ENCODE data around the gene TENM4. TPM values are rescaled to one million over a fixed set of nuclear protein-coding genes. Genes with fewer than 3 reads are reported as not detected.

The TENM4 gene
- polyA plus RNA-seq, 1 donor from 2014 or later, result 16.8 TPM

DNA sequence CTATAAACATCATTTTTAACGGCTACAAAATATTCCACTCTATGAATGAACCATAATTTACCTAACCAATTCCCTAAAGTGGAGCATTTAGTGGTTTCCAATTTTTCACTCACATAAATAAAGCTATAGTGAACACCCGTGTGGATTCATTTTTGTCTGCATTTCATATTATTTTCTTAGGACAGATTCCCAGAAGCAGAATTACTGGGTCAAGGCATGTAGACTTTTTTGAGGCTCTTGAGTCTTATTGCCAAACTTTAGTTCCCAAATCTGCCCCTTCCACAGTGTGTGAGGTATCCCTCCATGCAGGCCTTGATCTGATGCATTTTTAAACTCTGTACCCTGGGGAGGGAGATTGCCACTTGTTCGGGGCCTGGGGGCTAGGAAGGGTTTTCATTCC lies 198.2 kb downstream of the TENM4 start:
- Histone ChIP-seq H3K27me3 (ENCODE audit: insufficient read depth, low read depth, low read length) (no peaks in the 10 kb centered on the region), H3K27ac (ENCODE audit: low read length) (no peak overlapping the region), H3K9me3 (ENCODE audit: low read length) (no peaks in the 10 kb centered on the region), H4K20me1 (ENCODE audit: insufficient read depth) (no peaks in the 10 kb centered on the region), H3K4me2 (ENCODE audit: low read length) (no peak overlapping the region), H3K4me3 (ENCODE audit: low read length) (no peak overlapping the region), H3K9me2 (ENCODE audit: insufficient read depth, low read length) (no peaks in the 10 kb centered on the region), H3K36me3 (ENCODE audit: insufficient read depth, low read length) (no peaks in the 10 kb centered on the region), H3F3A (ENCODE audit: insufficient read depth, low read length, poor library complexity, severe bottlenecking) (no peaks in the 10 kb centered on the region), H3K79me2 (replicated peaks; ENCODE audit: insufficient read depth, low read length) (no peaks in the 10 kb centered on the region), H3K9ac (ENCODE audit: low read length) (no peak overlapping the region), H2AFZ (ENCODE audit: low read depth, low read length) (no peak overlapping the region)
- TF ChIP-seq, protein P1, sequence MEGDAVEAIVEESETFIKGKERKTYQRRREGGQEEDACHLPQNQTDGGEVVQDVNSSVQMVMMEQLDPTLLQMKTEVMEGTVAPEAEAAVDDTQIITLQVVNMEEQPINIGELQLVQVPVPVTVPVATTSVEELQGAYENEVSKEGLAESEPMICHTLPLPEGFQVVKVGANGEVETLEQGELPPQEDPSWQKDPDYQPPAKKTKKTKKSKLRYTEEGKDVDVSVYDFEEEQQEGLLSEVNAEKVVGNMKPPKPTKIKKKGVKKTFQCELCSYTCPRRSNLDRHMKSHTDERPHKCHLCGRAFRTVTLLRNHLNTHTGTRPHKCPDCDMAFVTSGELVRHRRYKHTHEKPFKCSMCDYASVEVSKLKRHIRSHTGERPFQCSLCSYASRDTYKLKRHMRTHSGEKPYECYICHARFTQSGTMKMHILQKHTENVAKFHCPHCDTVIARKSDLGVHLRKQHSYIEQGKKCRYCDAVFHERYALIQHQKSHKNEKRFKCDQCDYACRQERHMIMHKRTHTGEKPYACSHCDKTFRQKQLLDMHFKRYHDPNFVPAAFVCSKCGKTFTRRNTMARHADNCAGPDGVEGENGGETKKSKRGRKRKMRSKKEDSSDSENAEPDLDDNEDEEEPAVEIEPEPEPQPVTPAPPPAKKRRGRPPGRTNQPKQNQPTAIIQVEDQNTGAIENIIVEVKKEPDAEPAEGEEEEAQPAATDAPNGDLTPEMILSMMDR (IDR thresholded peaks at IDR 0.05; ENCODE audit: poor library complexity, severe bottlenecking), result no peak
- TF ChIP-seq EP300 (conservative IDR thresholded peaks at IDR 0.05; ENCODE audit: poor library complexity, severe bottlenecking), result no peak
- TF ChIP-seq RAD21 (conservative IDR thresholded peaks at IDR 0.05), result no peak
- TF ChIP-seq, protein P2, sequence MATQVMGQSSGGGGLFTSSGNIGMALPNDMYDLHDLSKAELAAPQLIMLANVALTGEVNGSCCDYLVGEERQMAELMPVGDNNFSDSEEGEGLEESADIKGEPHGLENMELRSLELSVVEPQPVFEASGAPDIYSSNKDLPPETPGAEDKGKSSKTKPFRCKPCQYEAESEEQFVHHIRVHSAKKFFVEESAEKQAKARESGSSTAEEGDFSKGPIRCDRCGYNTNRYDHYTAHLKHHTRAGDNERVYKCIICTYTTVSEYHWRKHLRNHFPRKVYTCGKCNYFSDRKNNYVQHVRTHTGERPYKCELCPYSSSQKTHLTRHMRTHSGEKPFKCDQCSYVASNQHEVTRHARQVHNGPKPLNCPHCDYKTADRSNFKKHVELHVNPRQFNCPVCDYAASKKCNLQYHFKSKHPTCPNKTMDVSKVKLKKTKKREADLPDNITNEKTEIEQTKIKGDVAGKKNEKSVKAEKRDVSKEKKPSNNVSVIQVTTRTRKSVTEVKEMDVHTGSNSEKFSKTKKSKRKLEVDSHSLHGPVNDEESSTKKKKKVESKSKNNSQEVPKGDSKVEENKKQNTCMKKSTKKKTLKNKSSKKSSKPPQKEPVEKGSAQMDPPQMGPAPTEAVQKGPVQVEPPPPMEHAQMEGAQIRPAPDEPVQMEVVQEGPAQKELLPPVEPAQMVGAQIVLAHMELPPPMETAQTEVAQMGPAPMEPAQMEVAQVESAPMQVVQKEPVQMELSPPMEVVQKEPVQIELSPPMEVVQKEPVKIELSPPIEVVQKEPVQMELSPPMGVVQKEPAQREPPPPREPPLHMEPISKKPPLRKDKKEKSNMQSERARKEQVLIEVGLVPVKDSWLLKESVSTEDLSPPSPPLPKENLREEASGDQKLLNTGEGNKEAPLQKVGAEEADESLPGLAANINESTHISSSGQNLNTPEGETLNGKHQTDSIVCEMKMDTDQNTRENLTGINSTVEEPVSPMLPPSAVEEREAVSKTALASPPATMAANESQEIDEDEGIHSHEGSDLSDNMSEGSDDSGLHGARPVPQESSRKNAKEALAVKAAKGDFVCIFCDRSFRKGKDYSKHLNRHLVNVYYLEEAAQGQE (IDR thresholded peaks at IDR 0.05; ENCODE audit: borderline replicate concordance), result no peak
- no peak for TF ChIP-seq SMC3 (conservative IDR thresholded peaks at IDR 0.05; ENCODE audit: poor library complexity)
- TF ChIP-seq POLR2AphosphoS5 (IDR thresholded peaks at IDR 0.05), result no peak
- no peak for TF ChIP-seq MXI1 (conservative IDR thresholded peaks at IDR 0.05; ENCODE audit: poor library complexity, severe bottlenecking)
- TF ChIP-seq TAF1 (IDR thresholded peaks at IDR 0.05; ENCODE audit: low read depth), result no peak
- TF ChIP-seq EZH2 (IDR thresholded peaks at IDR 0.05; ENCODE audit: borderline replicate concordance, insufficient read depth, low read length, poor library complexity, severe bottlenecking), result no peak

DNA sequence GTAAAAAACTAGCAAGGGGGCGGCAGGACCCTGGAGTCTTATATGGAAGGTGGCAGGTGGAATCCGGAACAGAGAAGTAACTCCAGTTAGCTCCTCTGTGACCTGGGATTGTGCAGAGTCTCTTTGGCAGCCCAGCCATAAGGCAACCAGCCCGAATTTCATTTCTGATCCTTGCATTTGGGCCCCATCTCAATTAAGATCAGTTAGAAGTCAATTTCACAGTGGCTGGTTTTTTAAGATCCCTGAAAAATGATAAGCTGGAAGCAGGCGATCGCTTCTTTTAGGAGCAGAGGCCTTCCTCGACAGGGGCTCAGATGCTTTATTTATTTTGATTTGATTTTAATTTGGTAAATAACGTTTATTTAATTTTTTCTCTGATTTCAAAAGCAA lies 199.0 kb downstream of the TENM4 start:
- H3K36me3 ChIP-seq (ENCODE audit: insufficient read depth, low read length), result no peaks in the 10 kb centered on the region
- H3K9me2 ChIP-seq (ENCODE audit: insufficient read depth, low read length), result no peaks in the 10 kb centered on the region
- H3K9me3 ChIP-seq (ENCODE audit: low read length), result no peaks in the 10 kb centered on the region
- no peaks in the 10 kb centered on the region for H3K79me2 ChIP-seq (replicated peaks; ENCODE audit: insufficient read depth, low read length)
- no peak overlapping the region for H3K4me3 ChIP-seq (ENCODE audit: low read length)
- no peaks in the 10 kb centered on the region for H4K20me1 ChIP-seq (ENCODE audit: insufficient read depth)
- H2AFZ ChIP-seq (ENCODE audit: low read depth, low read length), result no peak overlapping the region
- no peak overlapping the region for H3K4me2 ChIP-seq (ENCODE audit: low read length)
- no peaks in the 10 kb centered on the region for H3K27me3 ChIP-seq (ENCODE audit: insufficient read depth, low read depth, low read length)
- TF ChIP-seq MXI1 (conservative IDR thresholded peaks at IDR 0.05; ENCODE audit: poor library complexity, severe bottlenecking) (no peak), EZH2 (IDR thresholded peaks at IDR 0.05; ENCODE audit: borderline replicate concordance, insufficient read depth, low read length, poor library complexity, severe bottlenecking) (no peak), SMC3 (conservative IDR thresholded peaks at IDR 0.05; ENCODE audit: poor library complexity) (no peak), TAF1 (IDR thresholded peaks at IDR 0.05; ENCODE audit: low read depth) (no peak), RAD21 (conservative IDR thresholded peaks at IDR 0.05) (no peak), EP300 (conservative IDR thresholded peaks at IDR 0.05; ENCODE audit: poor library complexity, severe bottlenecking) (no peak), POLR2AphosphoS5 (IDR thresholded peaks at IDR 0.05) (no peak)
- TF ChIP-seq, protein P1 (IDR thresholded peaks at IDR 0.05; ENCODE audit: poor library complexity, severe bottlenecking), result no peak
- TF ChIP-seq, protein P2 (IDR thresholded peaks at IDR 0.05; ENCODE audit: borderline replicate concordance), result no peak
- H3F3A ChIP-seq (ENCODE audit: insufficient read depth, low read length, poor library complexity, severe bottlenecking), result no peaks in the 10 kb centered on the region
- H3K9ac ChIP-seq (ENCODE audit: low read length), result no peak overlapping the region
- H3K27ac ChIP-seq (ENCODE audit: low read length), result no peak overlapping the region
